A673 (cell line): ENCODE measurements around the gene EPHA4. TPM values are rescaled to one million over a fixed set of nuclear protein-coding genes. Genes with fewer than 3 reads are reported as not detected.

Experiments used
- BruUV-seq: library from RNA; stranded (reverse); fragments of 400-500 nt; replicated peaks from 2 replicates; lab custom pipeline; 2021; lab: Mats Ljungman, UMichigan
- CTCF ChIA-PET: fragments of 300-600 bp; sonication (Branson Sonifier 250); formaldehyde crosslinking; loops from one replicate; lab custom pipeline; 2022; ENCODE audit warnings: antibody characterized with exemption; lab: Charles Lee
- POLR2A ChIA-PET: fragments of 300-600 bp; sonication (Branson Sonifier 250); formaldehyde crosslinking; loops from one replicate; lab custom pipeline; 2022; ENCODE audit warnings: antibody characterized with exemption; ENCODE audit not compliant: low non-redundant PET; lab: Charles Lee
- DNase-seq: peaks from one replicate; pipeline ENCODE4 v3.0.0-alpha.2; 2015; ENCODE audit warnings: low spot score
- H3K27ac ChIP-seq: fragments of 200-600 bp; sonication (generic); 2 replicates; pipeline ENCODE4 v1.5.1; 2016; ENCODE audit warnings: mixed run types, low read depth, mild to moderate bottlenecking, mixed read lengths, antibody characterized with exemption, low read length; ENCODE audit not compliant: poor library complexity, severe bottlenecking
- H3K27me3 ChIP-seq: fragments of 200-600 bp; sonication (generic); replicated peaks from 2 replicates; pipeline ENCODE4 v1.6.1; 2017; ENCODE audit warnings: mixed run types, low read depth, mild to moderate bottlenecking, mixed read lengths, antibody characterized with exemption, low read length; ENCODE audit not compliant: insufficient read depth, poor library complexity
- H3K36me3 ChIP-seq: fragments of 200-600 bp; sonication (generic); 2 replicates; pipeline ENCODE4 v1.6.1; 2016; ENCODE audit warnings: mixed run types, mild to moderate bottlenecking, mixed read lengths, antibody characterized with exemption, low read length; ENCODE audit not compliant: insufficient read depth, poor library complexity, severe bottlenecking
- H3K4me1 ChIP-seq: fragments of 200-600 bp; sonication (generic); 2 replicates; pipeline ENCODE4 v1.6.1; 2017; ENCODE audit warnings: mixed run types, mild to moderate bottlenecking, mixed read lengths, antibody characterized with exemption, low read length; ENCODE audit not compliant: insufficient read depth, poor library complexity, severe bottlenecking
- H3K4me3 ChIP-seq: fragments of 200-600 bp; sonication (generic); 2 replicates; pipeline ENCODE4 v1.5.1; 2016; ENCODE audit warnings: low read depth, mixed run types, mild to moderate bottlenecking, mixed read lengths, low read length; ENCODE audit not compliant: poor library complexity, severe bottlenecking
- H3K9me3 ChIP-seq: fragments of 200-600 bp; sonication (generic); 2 replicates; pipeline ENCODE4 v1.6.1; 2016; ENCODE audit warnings: mixed run types, low read depth, mild to moderate bottlenecking, mixed read lengths, antibody characterized with exemption, low read length; ENCODE audit not compliant: poor library complexity, severe bottlenecking
- CTCF ChIP-seq: fragments of 300-800, 200-600 bp; sonication (generic); conservative IDR thresholded peaks from 2 replicates; pipeline ENCODE4 v1.5.1; 2017; ENCODE audit warnings: low read depth, mild to moderate bottlenecking, antibody characterized with exemption, low read length, moderate library complexity, mixed read lengths
- EZH2 ChIP-seq: fragments of 200-600 bp; sonication (generic); IDR thresholded peaks from 2 replicates; pipeline ENCODE4 v1.6.1; 2017; ENCODE audit warnings: borderline replicate concordance, low read depth, mild to moderate bottlenecking, mixed read lengths, antibody characterized with exemption, low read length; ENCODE audit not compliant: poor library complexity, severe bottlenecking
- intact Hi-C: fragments of 100-400 bp; cut with micrococcal nuclease; formaldehyde crosslinking; loops from one replicate; pipeline ENCODE4 v1.10.0; 2022; ENCODE audit not compliant: unreplicated experiment
- total RNA-seq: library from RNA; stranded (reverse); gene quantifications from 2 replicates; pipeline ENCODE4 v1.2.3, GENCODE V29; 2021

EPHA4 gene
- total RNA-seq, 1 experiment from 2014 or later: 39.5 TPM

- Histone ChIP-seq H3K4me3 (peak overlapping the region; percentile 84), H3K4me1 (peaks cover 20% of the 10 kb centered on the region), H3K27me3 (peaks cover 4% of the 10 kb centered on the region), H3K27ac (peak overlapping the region; percentile 85), H3K9me3 (no peaks in the 10 kb centered on the region), H3K36me3 (peaks cover 2% of the 10 kb centered on the region)
- BruUV-seq: no TSS peak
- intact Hi-C loops: loop anchor here (2.0 to 10.0 kb wide), 5 partner anchors 468 to 1836 kb away; no protein-coding TSS in a partner anchor
- ChIA-PET POLR2A (no interaction called here), CTCF (interaction anchor here (0.6 kb wide), 2 partner anchors 506 to 1235 kb away, joined by 4 to 7 read pairs; no protein-coding TSS in a partner anchor)
- no peak for TF ChIP-seq EZH2
- no peak for TF ChIP-seq CTCF
- DNase-seq: peak; percentile 64
Observed at GRCh38 chr2:221572821-221573429, 821 bp upstream of the EPHA4 start.

- peak overlapping the region; percentile 85 for H3K27ac ChIP-seq
- peaks cover 4% of the 10 kb centered on the region for H3K36me3 ChIP-seq
- ChIA-PET POLR2A (interaction anchor here (0.5 kb wide), 1 partner anchor 1690 kb away, joined by 18 read pairs; no protein-coding TSS in a partner anchor), CTCF (no interaction called here)
- peak; percentile 67 for DNase-seq
- BruUV-seq: no TSS peak
- H3K9me3 ChIP-seq: no peaks in the 10 kb centered on the region
- TF ChIP-seq EZH2 (no peak), CTCF (no peak)
- peak overlapping the region; percentile 84 for H3K4me3 ChIP-seq
- H3K4me1 ChIP-seq: peaks cover 20% of the 10 kb centered on the region
- intact Hi-C loops: loop anchor here (2.0 to 10.0 kb wide), 5 partner anchors 467 to 1835 kb away; no protein-coding TSS in a partner anchor
- peaks cover 4% of the 10 kb centered on the region for H3K27me3 ChIP-seq
Observed at GRCh38 chr2:221571551-221572218, 419 bp downstream of the EPHA4 start.

GRCh38 chr2:221571025-221571550 is 1.0 kb downstream of the EPHA4 start:
- ChIA-PET CTCF (no interaction called here), POLR2A (interaction anchor here (0.5 kb wide), 1 partner anchor 1689 kb away, joined by 18 read pairs; no protein-coding TSS in a partner anchor)
- Histone ChIP-seq H3K27ac (peak overlapping the region; percentile 85), H3K36me3 (peaks cover 4% of the 10 kb centered on the region), H3K9me3 (no peaks in the 10 kb centered on the region), H3K4me3 (peak overlapping the region; percentile 84), H3K27me3 (peaks cover 4% of the 10 kb centered on the region), H3K4me1 (peaks cover 20% of the 10 kb centered on the region)
- peak; percentile 24 for DNase-seq
- intact Hi-C loops: loop anchor here (5.0 to 10.0 kb wide), 2 partner anchors 466 to 1574 kb away; no protein-coding TSS in a partner anchor
- TF ChIP-seq CTCF: no peak
- TF ChIP-seq EZH2: no peak
- BruUV-seq: TSS peak; percentile 59
